ENCODE data around the gene ALOX15B.

GRCh38 chr17:7995724-7996123, 43.1 kb upstream of the ALOX15B start:
- no peak for TF ChIP-seq EZH2 (IDR thresholded peaks at IDR 0.05; ENCODE audit: insufficient read depth, poor library complexity, severe bottlenecking)
- TF ChIP-seq EZH2phosphoT487 (IDR thresholded peaks at IDR 0.05; ENCODE audit: insufficient read depth, low read depth), result no peak
